NCI-H748 (cell line): ENCODE data around the gene PAPSS2.
"Not testable (repeated sequence)": the region's sequence is repeated elsewhere in the genome, so short reads cannot be mapped to it uniquely, and the experiment has no call there.

Experiments used
- DNase-seq: peaks from one replicate; lab custom pipeline; 2025; ENCODE audit not compliant: unreplicated experiment; lab: John Stamatoyannopoulos, UW

PAPSS2 gene

DNA sequence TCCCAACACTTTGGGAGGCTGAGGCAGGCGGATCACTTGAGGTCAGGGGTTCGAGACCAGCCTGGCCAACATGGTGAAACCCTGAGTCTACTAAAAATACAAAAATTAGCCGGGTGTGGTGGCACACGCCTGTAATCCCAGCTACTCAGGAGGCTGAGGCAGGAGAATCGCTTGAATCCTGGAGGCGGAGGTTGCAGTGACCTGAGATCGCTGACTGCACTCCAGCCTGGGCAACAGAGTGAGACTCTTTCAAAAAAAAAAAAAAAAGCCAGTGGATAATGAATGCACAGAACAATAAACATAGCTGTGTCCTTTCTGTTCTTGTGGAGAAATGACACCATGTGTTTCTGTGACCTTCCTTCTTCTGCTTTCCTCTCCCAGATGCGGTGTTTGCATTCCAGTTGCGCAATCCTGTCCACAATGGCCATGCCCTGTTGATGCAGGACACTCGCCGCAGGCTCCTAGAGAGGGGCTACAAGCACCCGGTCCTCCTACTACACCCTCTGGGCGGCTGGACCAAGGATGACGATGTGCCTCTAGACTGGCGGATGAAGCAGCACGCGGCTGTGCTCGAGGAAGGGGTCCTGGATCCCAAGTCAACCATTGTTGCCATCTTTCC is 83.4 kb downstream of the PAPSS2 start:
- DNase-seq, result not testable (repeated sequence)

DNA sequence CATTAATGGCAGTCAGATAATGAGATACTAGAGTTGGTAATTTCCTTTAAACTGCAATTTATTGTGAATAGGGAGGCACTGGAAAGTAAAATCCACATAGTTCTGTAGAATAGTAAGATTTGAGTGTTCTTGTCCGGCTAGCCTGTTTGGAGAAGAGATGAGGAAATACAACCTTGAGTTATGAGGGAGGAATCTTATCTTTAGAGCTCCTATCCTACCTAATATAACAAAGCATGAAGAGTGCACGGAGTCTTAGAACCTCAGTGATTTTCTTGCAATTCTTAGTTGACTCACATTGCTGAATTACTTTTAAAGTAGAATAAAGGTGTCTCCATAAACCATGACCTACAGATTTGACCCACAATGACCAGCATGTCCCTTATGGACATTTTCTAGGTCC is 84.9 kb downstream of the PAPSS2 start:
- no peak for DNase-seq

DNA sequence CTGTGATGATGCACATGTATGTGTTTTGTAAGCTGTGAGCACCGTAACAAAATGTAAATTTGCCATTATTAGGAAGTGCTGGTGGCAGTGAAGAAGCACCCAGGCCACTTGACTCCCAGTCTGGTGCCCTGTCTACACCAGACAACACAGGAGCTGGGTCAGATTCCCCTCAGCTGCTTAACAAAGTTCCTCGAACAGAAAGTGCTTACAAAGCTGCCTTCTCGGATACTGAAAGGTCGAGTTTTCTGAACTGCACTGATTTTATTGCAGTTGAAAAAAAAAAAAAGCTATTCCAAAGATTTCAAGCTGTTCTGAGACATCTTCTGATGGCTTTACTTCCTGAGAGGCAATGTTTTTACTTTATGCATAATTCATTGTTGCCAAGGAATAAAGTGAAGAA is 87.2 kb downstream of the PAPSS2 start:
- no peak for DNase-seq

DNA sequence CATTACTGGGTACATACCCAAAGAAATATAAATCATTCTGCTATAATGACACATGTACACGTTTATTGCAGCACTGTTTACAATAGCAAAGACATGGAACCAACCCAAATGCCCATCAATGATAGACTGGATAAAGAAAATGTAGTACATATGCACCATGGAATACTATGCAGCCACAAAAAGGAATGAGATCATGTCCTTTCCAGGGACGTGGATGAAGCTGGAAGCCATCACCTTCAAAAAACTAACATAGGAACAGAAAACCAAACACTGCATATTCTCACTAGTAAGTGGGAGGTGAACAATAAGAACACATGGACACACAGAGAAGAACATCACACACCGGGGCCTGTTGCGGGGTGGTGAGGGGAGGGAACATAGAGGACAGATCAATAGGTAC is 88.6 kb downstream of the PAPSS2 start:
- DNase-seq, result not testable (repeated sequence)

DNA sequence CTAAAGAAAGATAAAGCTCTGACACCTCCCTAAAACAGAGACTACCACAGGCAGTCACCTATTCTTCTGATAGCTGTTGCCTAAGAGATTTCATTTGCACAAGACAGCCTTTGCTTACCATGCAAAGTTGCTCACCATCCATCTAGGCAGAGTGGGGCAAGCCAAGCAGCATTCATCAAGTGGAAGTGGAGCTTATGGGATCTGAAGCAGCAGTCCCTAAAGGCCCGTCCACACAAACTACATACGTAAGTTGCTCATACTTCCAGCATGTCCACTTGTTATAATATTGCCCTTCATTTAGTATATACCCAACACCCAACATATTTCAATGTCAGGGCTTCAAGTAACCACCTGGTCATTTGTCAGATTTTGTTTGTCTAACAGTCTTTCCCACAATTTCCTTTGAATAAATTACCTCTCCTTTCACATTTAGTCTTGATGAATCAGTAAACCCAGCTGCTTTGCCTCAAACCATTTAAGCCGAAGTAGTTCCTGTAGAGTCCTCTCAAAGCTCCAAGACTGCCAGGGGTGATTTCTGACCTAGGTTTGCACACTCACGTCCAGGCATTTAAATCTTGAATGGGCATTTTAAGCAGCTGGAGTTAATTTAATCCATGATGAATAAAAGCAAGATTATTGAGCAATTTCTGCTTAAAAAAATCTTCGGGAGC is 90.5 kb downstream of the PAPSS2 start:
- DNase-seq, result peak; percentile 20

DNA sequence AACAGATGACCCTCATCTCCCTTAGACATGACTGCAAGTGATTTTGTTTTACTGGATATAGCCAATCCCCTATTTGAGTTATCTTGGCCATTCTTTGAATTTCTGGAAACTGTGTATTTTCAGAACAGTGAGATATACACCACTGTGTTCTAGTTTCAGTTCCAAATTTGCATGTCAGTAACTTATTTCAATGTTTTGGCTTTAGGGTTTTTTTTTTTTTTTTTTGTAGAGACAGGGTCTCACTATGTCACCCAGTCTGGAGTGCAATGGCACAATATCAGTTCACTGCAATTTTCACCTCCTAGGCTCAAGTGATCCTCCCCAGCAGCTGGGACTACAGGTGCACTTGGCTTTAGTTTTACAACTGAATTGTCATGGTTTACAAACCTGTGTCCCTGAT is 91.1 kb downstream of the PAPSS2 start:
- DNase-seq, result no peak

DNA sequence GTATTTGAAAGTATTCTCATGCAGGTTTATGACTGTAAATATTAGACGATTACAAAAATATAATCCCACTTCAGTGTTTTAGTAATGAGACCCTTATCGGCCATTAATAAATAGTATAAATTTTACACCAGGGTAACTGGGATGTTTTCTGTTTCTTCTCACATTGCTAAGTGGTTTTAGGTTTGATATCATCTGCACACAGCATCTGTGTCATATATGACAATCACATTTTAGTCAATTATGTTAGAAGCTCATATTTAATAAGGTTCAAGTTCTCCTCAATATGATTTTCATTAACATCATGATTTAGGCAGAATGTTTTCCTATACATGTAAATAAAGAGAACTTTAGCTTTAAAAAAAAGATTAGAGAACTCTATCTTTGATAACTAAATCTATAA is 91.6 kb downstream of the PAPSS2 start:
- no peak for DNase-seq

DNA sequence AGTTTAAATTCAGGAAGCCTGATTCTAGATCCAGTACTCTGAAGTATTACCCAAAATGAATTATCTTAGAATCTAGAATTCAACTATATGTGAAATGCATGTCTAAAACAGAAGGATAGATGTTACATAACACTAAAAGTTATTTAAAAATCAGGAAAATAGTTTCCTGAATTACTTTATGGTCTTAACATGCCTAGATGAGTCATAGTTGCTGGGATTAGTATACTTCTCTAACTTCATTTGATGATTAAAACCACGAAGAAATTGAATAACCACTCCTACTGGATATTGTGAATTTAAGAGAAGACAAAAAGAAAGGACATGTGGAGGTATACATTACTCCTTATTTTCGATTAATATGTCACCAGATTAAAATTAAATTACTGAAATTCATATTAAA is 92.9 kb downstream of the PAPSS2 start:
- DNase-seq, result no peak

DNA sequence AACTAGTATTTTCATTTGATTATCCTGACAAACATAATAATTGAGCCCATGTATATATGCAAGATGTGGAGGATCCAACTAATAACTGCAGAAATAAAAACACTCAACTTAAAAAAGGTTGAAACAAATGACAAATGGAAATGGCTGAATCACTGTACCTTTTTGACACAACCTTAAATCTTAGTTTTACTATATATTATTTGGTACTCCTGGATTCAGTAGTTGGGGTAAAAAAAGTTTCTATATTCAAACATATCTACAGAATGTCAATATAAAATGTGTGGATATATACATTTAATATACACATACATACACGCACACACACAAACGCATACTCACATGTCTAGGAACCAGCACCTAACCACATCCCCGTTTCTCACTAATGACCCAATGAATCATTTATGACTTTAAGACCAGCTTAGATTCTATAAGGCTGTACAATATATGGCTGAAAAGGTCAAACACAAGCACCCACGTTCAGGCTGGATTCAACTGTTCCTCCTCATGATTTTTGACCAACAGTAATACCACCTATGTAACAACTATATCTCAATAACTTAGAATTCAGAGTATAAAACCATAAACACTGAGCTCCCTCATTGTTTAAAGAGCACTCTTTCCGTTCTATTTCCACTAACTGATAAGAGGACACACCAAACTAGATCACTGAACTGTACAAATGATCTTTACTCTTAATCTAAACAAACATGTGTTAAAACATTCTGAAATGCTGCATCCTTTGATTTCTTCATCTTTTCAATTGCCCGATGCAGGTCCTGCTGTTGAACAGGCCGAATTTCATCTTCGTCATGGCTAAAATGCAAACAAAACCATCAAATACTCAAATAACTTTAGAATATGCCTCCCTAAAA is 94.6 kb downstream of the PAPSS2 start:
- no peak for DNase-seq

DNA sequence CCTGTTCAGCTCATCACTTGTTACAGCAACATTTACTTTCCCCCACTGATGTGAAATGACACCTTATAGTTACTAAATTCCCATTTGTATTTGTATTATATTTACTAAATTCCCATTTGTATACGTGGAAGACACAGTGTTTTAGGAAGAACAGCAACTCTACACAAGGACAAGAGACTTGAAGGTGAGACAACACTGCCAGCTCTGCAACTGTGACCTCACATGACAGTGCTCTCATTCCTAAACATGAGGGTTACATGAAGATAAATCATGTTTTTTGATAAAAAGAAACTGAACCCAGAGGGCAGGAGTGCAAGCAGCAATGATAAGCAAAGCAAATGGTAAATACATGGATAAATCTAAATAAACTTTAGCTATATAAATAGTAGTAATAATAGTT is 98.0 kb downstream of the PAPSS2 start:
- no peak for DNase-seq

DNA sequence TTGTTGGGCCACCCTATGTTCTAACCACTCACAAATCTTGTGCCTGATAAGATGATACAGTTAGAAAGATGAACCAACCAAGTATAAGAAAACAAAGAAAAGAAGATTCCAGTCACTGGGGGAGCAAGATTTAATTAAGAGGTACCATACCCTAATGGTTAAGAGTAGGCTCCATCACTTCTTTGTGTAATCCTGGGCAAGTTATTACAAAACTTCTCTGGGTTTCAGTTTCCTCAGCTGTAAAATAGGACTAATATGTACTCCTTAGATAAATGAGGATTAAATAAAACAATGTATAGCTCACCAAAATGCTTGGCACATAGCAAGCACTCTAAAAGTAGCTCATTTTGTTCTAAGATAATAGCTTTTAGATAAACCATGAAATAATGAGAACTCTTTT is 99.9 kb downstream of the PAPSS2 start:
- DNase-seq, result no peak

DNA sequence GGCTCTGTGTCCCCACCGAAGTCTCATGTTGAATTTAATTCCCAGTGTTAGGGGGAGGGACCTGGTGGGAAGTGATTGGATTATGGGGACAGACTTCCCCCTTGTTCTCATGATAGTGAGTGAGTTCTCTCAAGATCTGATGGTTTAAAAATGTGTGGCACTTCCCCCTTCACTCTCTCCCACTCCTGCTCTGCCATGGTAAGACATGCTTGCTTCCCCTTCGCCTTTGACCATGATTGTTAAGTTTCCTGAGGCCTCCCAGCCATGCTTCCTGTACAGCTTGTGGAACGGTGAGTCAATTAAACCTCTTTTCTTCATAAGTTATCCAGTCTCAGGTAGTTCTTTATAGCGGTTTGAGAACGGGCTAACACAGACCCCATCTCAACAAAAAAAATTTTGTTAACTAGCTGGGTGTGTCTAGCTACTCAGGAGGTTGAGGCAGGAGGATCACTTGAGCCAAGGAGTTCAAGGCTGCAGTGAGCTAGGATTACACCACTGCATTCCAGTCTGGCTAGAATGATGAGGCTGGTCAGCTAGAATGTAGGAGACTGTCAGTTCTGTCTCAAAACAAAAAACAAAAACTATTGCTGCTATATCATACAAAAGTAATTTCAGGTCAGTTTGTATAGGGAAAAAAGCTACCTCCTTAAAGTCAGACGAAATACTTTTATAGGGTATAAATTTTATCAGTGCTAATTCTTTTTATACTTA is 100.7 kb downstream of the PAPSS2 start:
- DNase-seq, result no peak

DNA sequence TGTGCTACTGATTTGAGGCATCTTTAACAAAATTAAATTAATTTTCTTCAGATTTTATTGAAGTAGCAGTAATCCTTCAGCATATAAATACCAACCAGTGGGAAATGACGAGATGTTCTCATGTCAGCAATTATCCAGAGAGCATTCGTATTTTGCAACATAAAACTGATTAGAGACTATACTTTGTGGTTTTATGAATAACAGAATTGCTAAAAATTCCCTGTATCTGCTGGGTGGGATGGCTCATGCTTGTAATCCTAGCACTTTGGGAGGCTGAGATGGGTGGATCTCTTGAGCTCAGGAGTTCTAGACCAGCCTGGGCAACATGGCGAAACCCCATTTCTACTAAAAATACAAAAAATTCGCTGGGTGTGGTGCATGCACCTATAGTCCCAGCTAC is 101.5 kb downstream of the PAPSS2 start:
- DNase-seq, result no peak

DNA sequence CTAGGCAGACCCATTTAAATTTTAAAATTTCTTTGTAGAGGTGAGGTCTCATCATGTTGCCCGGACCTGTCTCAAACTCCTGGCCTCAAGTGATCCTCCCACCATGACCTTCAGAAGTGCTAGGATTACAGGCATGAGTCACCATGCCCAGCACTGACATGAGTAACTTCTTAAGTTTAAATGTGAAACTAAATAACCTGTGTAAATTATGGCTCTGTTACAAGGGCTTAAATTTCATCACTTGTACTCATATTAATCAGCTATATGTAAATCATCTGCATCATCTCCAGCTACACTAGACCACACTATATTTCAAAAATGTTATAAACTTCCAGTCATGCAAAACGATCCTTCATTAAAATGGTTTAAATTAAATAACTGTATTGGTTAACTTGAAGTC is 102.2 kb downstream of the PAPSS2 start:
- no peak for DNase-seq

DNA sequence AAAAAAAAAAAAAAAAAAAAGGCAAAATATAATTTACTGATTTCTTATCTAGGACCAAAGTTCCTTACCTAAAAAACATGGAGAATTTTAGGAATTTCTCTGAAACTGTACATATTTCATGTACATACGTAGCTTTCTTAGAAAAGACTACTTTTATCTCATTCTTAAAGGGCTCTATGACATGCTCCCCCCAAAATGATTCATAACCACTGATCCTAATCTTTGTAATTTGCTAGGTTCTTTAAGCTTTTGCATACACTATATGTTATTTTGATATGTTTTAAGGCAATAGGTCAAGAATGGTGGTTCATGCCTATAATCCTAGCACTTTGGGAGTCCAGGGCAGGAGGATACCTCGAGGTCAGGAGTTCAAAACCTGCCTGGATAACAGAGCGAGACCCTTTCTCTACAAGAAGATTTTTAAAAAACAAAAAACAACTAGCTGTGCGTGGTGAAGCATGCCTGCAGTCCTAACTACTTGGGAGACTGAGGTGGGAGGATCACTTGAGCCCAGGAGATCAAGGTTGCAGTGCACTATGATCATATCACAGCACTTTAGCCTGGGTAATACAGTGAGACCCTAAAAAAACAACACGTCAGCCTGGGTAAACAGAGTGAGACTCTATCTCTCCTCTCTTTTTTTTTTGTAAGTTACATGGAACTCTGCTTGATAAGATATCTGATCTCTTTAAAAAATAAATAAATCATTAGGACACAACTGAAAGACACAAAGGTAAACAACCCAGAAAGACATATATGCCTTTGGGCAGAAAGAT is 103.6 kb downstream of the PAPSS2 start:
- DNase-seq, result no peak

DNA sequence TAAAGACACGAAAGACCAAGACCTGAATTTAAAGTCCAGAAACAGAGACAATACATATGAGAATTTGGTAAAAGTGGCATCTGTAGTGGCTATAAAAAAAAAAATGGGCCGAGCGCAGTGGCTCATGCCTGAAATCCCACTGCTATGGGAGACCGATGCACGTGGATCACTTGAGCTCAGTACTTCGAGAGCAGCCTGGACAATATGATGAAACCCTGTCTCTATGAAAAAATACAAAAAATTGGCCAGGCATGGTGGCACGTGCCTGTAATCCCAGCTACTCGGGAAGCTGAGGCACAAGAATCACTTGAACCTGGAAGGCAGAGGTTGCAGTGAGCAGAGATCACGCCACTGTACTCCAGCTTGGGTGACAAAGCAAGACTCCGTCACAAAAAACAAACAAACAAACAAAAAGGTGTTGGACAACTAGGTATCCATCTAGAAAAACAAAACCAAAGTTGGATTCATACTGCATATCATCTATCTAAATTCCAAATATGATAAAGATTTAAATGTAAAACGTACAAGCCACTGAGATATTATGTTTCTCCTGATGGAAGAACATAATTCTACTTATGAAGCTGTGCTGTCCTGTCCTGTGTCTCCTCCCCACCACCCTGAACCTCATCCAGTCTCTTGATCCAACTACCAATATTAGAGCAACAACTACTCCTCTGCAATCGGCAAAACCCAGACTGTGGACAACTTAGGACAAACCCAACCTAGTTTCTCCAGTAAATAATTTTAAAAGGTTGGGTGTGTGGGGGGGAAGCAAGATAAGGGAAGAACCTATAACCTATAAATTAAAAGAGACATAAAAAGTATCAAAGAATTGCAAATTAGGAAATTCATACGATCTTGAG is 104.6 kb downstream of the PAPSS2 start:
- DNase-seq, result no peak

DNA sequence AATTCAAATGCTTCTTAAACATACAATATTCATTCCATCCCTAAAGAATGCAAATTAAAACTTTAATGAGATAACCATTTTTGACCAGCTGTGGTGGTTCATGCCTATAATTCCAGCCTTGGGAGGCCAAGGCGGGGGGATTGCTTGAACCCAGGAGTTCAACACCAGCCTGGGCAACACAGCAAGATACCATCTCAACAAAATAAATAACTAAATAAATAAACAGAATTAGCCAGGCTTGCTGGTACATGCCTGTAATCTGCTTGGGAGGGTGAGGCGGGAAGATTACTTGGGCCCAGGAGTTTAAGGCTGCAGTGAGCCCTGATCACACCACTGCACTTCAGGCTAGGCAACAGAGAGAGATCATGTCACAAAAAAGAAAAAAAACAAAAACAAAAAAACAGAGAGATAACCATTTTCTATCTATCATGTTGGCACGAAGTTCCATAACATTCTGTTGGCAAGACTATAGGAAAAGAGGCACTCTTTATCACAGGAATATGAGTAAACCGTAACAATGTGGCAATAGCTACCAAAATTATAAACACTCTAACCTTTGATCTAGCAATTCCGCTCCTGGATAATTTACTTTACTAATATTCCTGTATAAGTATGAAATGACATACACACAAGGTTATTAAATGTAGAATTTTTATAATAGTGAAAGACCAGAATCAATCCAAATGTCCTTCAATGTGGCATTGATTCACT is 106.1 kb downstream of the PAPSS2 start:
- DNase-seq, result no peak

DNA sequence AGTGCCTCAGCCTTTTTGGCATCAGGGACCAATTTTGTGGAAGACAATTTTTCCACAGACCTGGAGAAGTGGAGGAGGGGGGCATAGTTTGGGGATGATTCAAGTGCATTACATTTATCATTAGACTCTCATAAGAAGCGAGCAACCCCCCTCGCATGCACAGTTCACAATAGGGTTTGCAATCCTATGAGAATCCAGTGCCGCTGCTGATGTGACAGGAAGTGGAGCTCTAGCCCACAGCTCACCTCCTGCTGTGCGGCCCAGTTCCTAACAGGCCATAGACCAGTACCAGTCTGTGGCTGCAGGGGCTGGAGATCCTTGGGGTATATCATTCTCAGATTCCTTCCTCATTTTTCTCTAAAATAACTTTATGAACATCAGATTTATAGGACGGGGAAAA is 107.6 kb downstream of the PAPSS2 start:
- DNase-seq, result no peak

DNA sequence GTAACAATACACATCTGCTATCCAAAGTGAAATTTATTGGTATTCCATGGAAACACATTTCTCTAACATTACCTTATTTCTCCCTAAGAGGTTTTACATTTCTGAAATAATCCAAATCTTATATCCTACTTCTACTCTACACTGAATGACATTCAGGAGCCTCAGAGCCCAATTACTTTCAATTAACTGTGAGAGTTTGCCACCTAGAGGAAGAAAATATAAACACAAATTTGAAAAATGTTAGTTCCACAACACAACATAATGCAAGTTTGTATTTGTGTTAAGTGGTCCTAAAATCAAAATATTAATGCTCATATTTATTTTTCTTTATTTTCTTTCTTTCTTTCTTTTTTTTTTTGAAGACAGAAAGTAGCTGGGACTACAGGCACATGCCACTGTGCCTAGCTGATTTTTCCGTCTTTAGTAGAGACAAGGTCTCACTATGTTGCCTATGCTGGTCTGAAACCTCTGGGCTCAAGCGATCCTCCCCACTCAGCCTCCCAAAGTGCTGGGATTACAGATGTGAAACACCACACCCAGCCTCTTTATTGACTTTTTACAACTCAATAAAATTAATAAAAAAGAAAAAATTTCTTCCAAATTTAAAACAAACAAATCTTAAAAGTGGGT is 112.3 kb downstream of the PAPSS2 start:
- DNase-seq, result peak; percentile 23
